Adrenal gland (tissue), 5 donors: ENCODE measurements around the gene GABARAP.

ENCODE experiments used
- POLR2A ChIP-seq, 2 donors: fragments of 450-650 bp; IDR thresholded peaks; one replicate each; pipeline ENCODE4 v1.6.1; 2017; ENCODE audit warnings: antibody characterized with exemption in 2 of 2, mild to moderate bottlenecking in 2 of 2, moderate library complexity in 1 of 2
- TF ChIP-seq, protein P1 (sequence below), 6 experiments: fragments of 450-650 bp in 4 of 6; fragments of 200-600 bp in 2 of 6; sonication (generic) in 1 of 6; IDR thresholded peaks; 1 replicate in 5 of 6; 2 replicates in 1 of 6; pipeline versions ENCODE4 v1.5.1 to v1.8.0; 2016 to 2021; ENCODE audit warnings: antibody characterized with exemption in 6 of 6, mild to moderate bottlenecking in 2 of 6, moderate library complexity in 1 of 6
- donor health status: DM: no; HTN: no; CAD: no.

- TF ChIP-seq, protein P1, sequence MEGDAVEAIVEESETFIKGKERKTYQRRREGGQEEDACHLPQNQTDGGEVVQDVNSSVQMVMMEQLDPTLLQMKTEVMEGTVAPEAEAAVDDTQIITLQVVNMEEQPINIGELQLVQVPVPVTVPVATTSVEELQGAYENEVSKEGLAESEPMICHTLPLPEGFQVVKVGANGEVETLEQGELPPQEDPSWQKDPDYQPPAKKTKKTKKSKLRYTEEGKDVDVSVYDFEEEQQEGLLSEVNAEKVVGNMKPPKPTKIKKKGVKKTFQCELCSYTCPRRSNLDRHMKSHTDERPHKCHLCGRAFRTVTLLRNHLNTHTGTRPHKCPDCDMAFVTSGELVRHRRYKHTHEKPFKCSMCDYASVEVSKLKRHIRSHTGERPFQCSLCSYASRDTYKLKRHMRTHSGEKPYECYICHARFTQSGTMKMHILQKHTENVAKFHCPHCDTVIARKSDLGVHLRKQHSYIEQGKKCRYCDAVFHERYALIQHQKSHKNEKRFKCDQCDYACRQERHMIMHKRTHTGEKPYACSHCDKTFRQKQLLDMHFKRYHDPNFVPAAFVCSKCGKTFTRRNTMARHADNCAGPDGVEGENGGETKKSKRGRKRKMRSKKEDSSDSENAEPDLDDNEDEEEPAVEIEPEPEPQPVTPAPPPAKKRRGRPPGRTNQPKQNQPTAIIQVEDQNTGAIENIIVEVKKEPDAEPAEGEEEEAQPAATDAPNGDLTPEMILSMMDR (IDR thresholded peaks at IDR 0.05): no peak
- TF ChIP-seq POLR2A (IDR thresholded peaks at IDR 0.05): no peak
These were observed 8.6 kb downstream of the GABARAP start for GRCh38 chr17:7233701-7234082.
